Heart right ventricle (tissue), 16 donors: ENCODE data around the gene UBR2. TPM values are rescaled to one million over a fixed set of nuclear protein-coding genes. Genes with fewer than 3 reads are reported as not detected.
A peak's percentile ranks its signal among the peaks of the same experiment; 100 is the strongest.

Source experiments
- ATAC-seq, 8 donors: fragments of 200-7000 bp; cut with Tn5 transposase; one replicate each; pipeline ENCODE4 v1.9.1; 2020; ENCODE audit warnings: mild to moderate bottlenecking in 8 of 8, moderate library complexity in 8 of 8, moderate number of reproducible peaks in 1 of 8
- DNase-seq, 2 donors: peaks; one replicate each; pipeline ENCODE4 v3.0.0-alpha.2; 2020
- H3K27ac ChIP-seq, 10 donors: fragments of 200-600 bp; sonication (generic) in 2 of 10; one replicate each; pipeline versions ENCODE4 v1.5.0 to v1.8.0; 2020 to 2022; ENCODE audit warnings: mild to moderate bottlenecking in 3 of 10
- H3K27me3 ChIP-seq, 7 donors: fragments of 200-600 bp; one replicate each; pipeline ENCODE4 v1.8.0; 2021 to 2022; ENCODE audit warnings: mild to moderate bottlenecking in 2 of 7
- H3K36me3 ChIP-seq, 9 donors: fragments of 200-600 bp; sonication (generic) in 1 of 9; one replicate each; pipeline versions ENCODE4 v1.5.0 to v1.8.0; 2020 to 2022; ENCODE audit warnings: mild to moderate bottlenecking in 2 of 9
- H3K4me1 ChIP-seq, 9 donors: fragments of 200-600 bp; sonication (generic) in 1 of 9; one replicate each; pipeline versions ENCODE4 v1.5.0 to v1.8.0; 2020 to 2022; ENCODE audit warnings: mild to moderate bottlenecking in 4 of 9
- H3K4me3 ChIP-seq, 10 donors: fragments of 200-600 bp; sonication (generic) in 2 of 10; one replicate each; pipeline versions ENCODE4 v1.5.0 to v1.8.0; 2020 to 2022; ENCODE audit warnings: mild to moderate bottlenecking in 7 of 10, moderate library complexity in 2 of 10
- H3K9me3 ChIP-seq, 11 donors: fragments of 200-600 bp in 10 of 11; sonication (generic) in 2 of 11; one replicate each; pipeline versions ENCODE4 v1.5.0 to v1.8.0; 2013 to 2022; ENCODE audit warnings: mild to moderate bottlenecking in 2 of 11, control low read depth in 1 of 11, moderate library complexity in 1 of 11
- CTCF ChIP-seq, 9 donors: fragments of 200-600 bp; sonication (generic) in 2 of 9; IDR thresholded peaks; one replicate each; pipeline versions ENCODE4 v1.5.0 to v1.8.0; 2021 to 2022; ENCODE audit warnings: antibody characterized with exemption in 9 of 9, mild to moderate bottlenecking in 5 of 9, moderate library complexity in 1 of 9
- WGBS, 2 donors: extraction: QIAGEN DNeasy Blood & Tissue Kit; methylation state at CpG; one replicate each; pipeline ENCODE4 v1.1.7; 2013; ENCODE audit warnings: inconsistent platforms in 1 of 2; 5-methylcytosine and 5-hydroxymethylcytosine counted together
- intact Hi-C, 10 donors: fragments of 100-400 bp; cut with DNase I; formaldehyde crosslinking; loops; one replicate each; pipeline versions ENCODE4 v1.11.1 to v1.14.2; 2022
- polyA plus RNA-seq, 2 donors: library from polyadenylated mRNA; stranded (reverse); fragments of 200-250 nt; gene quantifications; one replicate each; pipeline ENCODE4 v1.2.3, GENCODE V29; 2013
- total RNA-seq, 10 donors: library from RNA; stranded (reverse); fragmentation: NEBNext Ultra II Directional in 3 of 10; extraction: Animal tissue kit (Norgen Biotek cat#: 25700) in 3 of 10; gene quantifications; one replicate each; pipeline versions ENCODE4 v1.2.1 to v1.2.4, GENCODE V29; 2021 to 2023
- donor health status: Arrhythmogenic right ventricular cardiomyopathy.
- donor health status: ischemic (EF 13 %, LVEDD 7.1; RV severe dilation, severe dysfunction).
- donor health status: healthy with polysubstance abuse.
- donor health status: DM: no; HTN: yes; CAD: no.
- donor health status: DM: no; HTN: no; CAD: no.
- donor health status: ischemic (EF 25% LVEDD 6.9; RV normal size, moderate dysfunction).
- donor health status: ischemic (EF 25% LVEDD 5.7; RV mildly dilated, moderate dysfunction).
- donor health status: healthy.
- donor health status: DM: yes; HTN: yes; CAD: no.
- donor health status: Ischemic cardiomyopathy.
- donor health status: ischemic (EF 35%, LVEDD 5.7; RV mildly dilated, moderate dysfunction).
- donor health status: nonischemic (EF 11% LVEDD 7.7; RV severe dilation, severe dysfunction).
- donor health status: DM: yes; HTN: yes; CAD: no.
- donor health status: PGD.
- donor health status: ischemic (EF 29% LVEDD 5.4; RV normal size, mild dysfunction).
- donor health status: nonischemic (EF 23%, LVEDD 6.1; RV moderate dilation, normal function).

Gene UBR2
- total and polyA plus RNA-seq, 12 donors, result 6.7 to 36.5 (median 34.4) TPM

GRCh38 chr6:42642794-42643193 is 79.0 kb downstream of the UBR2 start:
- no peak for ATAC-seq
- no peak for TF ChIP-seq CTCF (IDR thresholded peaks at IDR 0.05)
- no peak for DNase-seq
- peak overlapping the region in 1 of 10 donors; percentile 13 for H3K27ac ChIP-seq
- 80 to 81% methylated on average over 5 of the region's 5 CpGs for whole genome bisulfite sequencing, 2 donors
- H3K27me3 ChIP-seq, result no peaks in the 10 kb centered on the region
- intact Hi-C loops, result no loop called here
- no peaks in the 10 kb centered on the region for H3K9me3 ChIP-seq
- peaks cover 0 to 6% (median 0%) of the 10 kb centered on the region in 9 donors for H3K4me1 ChIP-seq
- H3K4me3 ChIP-seq, result no peak overlapping the region
- peaks cover 0 to 99% (median 79%) of the 10 kb centered on the region in 9 donors for H3K36me3 ChIP-seq

- H3K4me3 ChIP-seq, result no peak overlapping the region
- no peak for ATAC-seq
- peaks cover 0 to 6% (median 0%) of the 10 kb centered on the region in 9 donors for H3K4me1 ChIP-seq
- H3K36me3 ChIP-seq, result peaks cover 0 to 99% (median 81%) of the 10 kb centered on the region in 9 donors
- H3K27me3 ChIP-seq, result no peaks in the 10 kb centered on the region
- no peaks in the 10 kb centered on the region for H3K9me3 ChIP-seq
- H3K27ac ChIP-seq, result no peak overlapping the region
- intact Hi-C loops, result no loop called here
- TF ChIP-seq CTCF (IDR thresholded peaks at IDR 0.05), result no peak
- 89 to 90% methylated on average over 3 of the region's 3 CpGs for WGBS, 2 donors
- no peak for DNase-seq
These were observed 80.4 kb downstream of the UBR2 start for GRCh38 chr6:42644211-42644610.

- Histone ChIP-seq H3K9me3 (no peaks in the 10 kb centered on the region), H3K27ac (no peak overlapping the region), H3K36me3 (peaks cover 0 to 100% (median 77%) of the 10 kb centered on the region in 9 donors), H3K4me3 (no peak overlapping the region), H3K27me3 (no peaks in the 10 kb centered on the region), H3K4me1 (no peaks in the 10 kb centered on the region)
- ATAC-seq (no peak), DNase-seq (no peak)
- WGBS, 2 donors, result 86 to 87% methylated on average over 5 of the region's 5 CpGs
- no peak for TF ChIP-seq CTCF (IDR thresholded peaks at IDR 0.05)
- intact Hi-C loops, result no loop called here
These were observed 88.4 kb downstream of the UBR2 start for GRCh38 chr6:42652024-42652746.

- Histone ChIP-seq H3K36me3 (peaks cover 0 to 100% (median 80%) of the 10 kb centered on the region in 9 donors), H3K9me3 (no peaks in the 10 kb centered on the region), H3K27ac (no peak overlapping the region), H3K27me3 (no peaks in the 10 kb centered on the region), H3K4me1 (no peaks in the 10 kb centered on the region), H3K4me3 (no peak overlapping the region)
- intact Hi-C loops, result no loop called here
- WGBS, 2 donors, result 93% methylated on average over 5 of the region's 5 CpGs
- DNase-seq (no peak), ATAC-seq (no peak)
- no peak for TF ChIP-seq CTCF (IDR thresholded peaks at IDR 0.05)
These were observed 90.0 kb downstream of the UBR2 start for GRCh38 chr6:42653851-42654250.
